IMR-90 (cell line): Measurements from ENCODE around the gene KCNQ1. TPM values are rescaled to one million over a fixed set of nuclear protein-coding genes. Genes with fewer than 3 reads are reported as not detected.

Experiments used
- ATAC-seq: fragments of 200-7000 bp; cut with Tn5 transposase; 2 replicates; pipeline ENCODE4 v1.9.1; 2020; ENCODE audit warnings: low read depth, mild to moderate bottlenecking, moderate library complexity
- BruUV-seq: library from RNA; stranded (reverse); fragments of 400-500 nt; replicated peaks from 2 replicates; lab custom pipeline; 2021; lab: Mats Ljungman, UMichigan
- CTCF ChIA-PET: fragments of 300-600 bp; formaldehyde crosslinking; extraction: SDS; loops from one replicate; lab custom pipeline; 2021; ENCODE audit warnings: antibody characterized with exemption; lab: Yijun Ruan, JAX
- POLR2A ChIA-PET: fragments of 300-600 bp; sonication (Branson Sonifier 250); formaldehyde crosslinking; loops from one replicate; lab custom pipeline; 2022; ENCODE audit warnings: antibody characterized with exemption; ENCODE audit not compliant: unreplicated experiment; lab: Charles Lee
- DNase-seq: peaks from one replicate; pipeline ENCODE4 v3.0.0; 2013
- H2AFZ ChIP-seq: replicated peaks from 2 replicates; pipeline ENCODE3; 2013; ENCODE audit warnings: low read length, mild to moderate bottlenecking; ENCODE audit not compliant: poor library complexity
- H2AK5ac ChIP-seq: 2 replicates; pipeline ENCODE4 v1.6.1; 2013; ENCODE audit warnings: low read depth, low read length, inconsistent platforms
- H2AK9ac ChIP-seq: replicated peaks from 2 replicates; pipeline ENCODE3; 2013; ENCODE audit warnings: mild to moderate bottlenecking, low read depth, low read length, moderate library complexity; ENCODE audit not compliant: poor library complexity
- H2BK120ac ChIP-seq: 2 replicates; pipeline ENCODE4 v1.6.1; 2013; ENCODE audit warnings: low read depth, low read length, inconsistent platforms
- H2BK15ac ChIP-seq: 3 replicates; pipeline ENCODE4 v1.6.1; 2013; ENCODE audit warnings: low read depth, low read length, inconsistent platforms
- H2BK20ac ChIP-seq: 2 replicates; pipeline ENCODE4 v1.6.1; 2013; ENCODE audit warnings: low read depth, mild to moderate bottlenecking, inconsistent platforms, low read length, moderate library complexity
- H2BK5ac ChIP-seq: 2 replicates; pipeline ENCODE4 v1.6.1; 2013; ENCODE audit warnings: mild to moderate bottlenecking, low read depth, low read length, inconsistent platforms; ENCODE audit not compliant: poor library complexity, severe bottlenecking
- H3K14ac ChIP-seq: replicated peaks from 2 replicates; pipeline ENCODE4 v1.6.1; 2013; ENCODE audit warnings: low read depth, low read length, inconsistent platforms
- H3K18ac ChIP-seq: 2 replicates; pipeline ENCODE4 v1.6.1; 2013; ENCODE audit warnings: low read depth, low read length, control low read depth
- H3K23ac ChIP-seq: 2 replicates; pipeline ENCODE4 v1.6.1; 2013; ENCODE audit warnings: low read depth, low read length, inconsistent platforms
- H3K27ac ChIP-seq: 2 replicates; pipeline ENCODE4 v1.5.1; 2013; ENCODE audit warnings: mild to moderate bottlenecking, control low read depth, low read length; ENCODE audit not compliant: insufficient read depth
- H3K27me3 ChIP-seq: 2 replicates; pipeline ENCODE4 v1.6.1; 2013; ENCODE audit warnings: low read length; ENCODE audit not compliant: control insufficient read depth, insufficient read depth
- H3K36me3 ChIP-seq: 2 replicates; pipeline ENCODE4 v1.6.1; 2013; ENCODE audit warnings: low read length, mixed read lengths; ENCODE audit not compliant: control insufficient read depth, insufficient read depth
- H3K4ac ChIP-seq: 2 replicates; pipeline ENCODE4 v1.6.1; 2013; ENCODE audit warnings: low read depth, low read length, inconsistent platforms
- H3K4me1 ChIP-seq: 2 replicates; pipeline ENCODE4 v1.6.1; 2013; ENCODE audit warnings: low read length, mixed read lengths; ENCODE audit not compliant: control insufficient read depth, insufficient read depth
- H3K4me2 ChIP-seq: 2 replicates; pipeline ENCODE4 v1.6.1; 2013; ENCODE audit warnings: low read depth, mild to moderate bottlenecking, control low read depth, low read length, moderate library complexity
- H3K4me3 ChIP-seq: 2 replicates; pipeline ENCODE4 v1.5.1; 2013; ENCODE audit warnings: low read depth, mild to moderate bottlenecking, control low read depth, low read length, moderate library complexity; ENCODE audit not compliant: insufficient read depth
- H3K56ac ChIP-seq: 2 replicates; pipeline ENCODE4 v1.6.1; 2013; ENCODE audit warnings: low read length, inconsistent platforms; ENCODE audit not compliant: insufficient read depth; ENCODE audit errors: extremely low read depth
- H3K79me1 ChIP-seq, 2 experiments: 2 replicates each; pipeline ENCODE4 v1.6.1; 2013; ENCODE audit warnings: low read length in 2 of 2, inconsistent platforms in 1 of 2, low read depth in 1 of 2
- H3K9ac ChIP-seq: 2 replicates; pipeline ENCODE4 v1.6.1; 2013; ENCODE audit warnings: low read depth, low read length, control low read depth
- H3K9me1 ChIP-seq: 2 replicates; pipeline ENCODE4 v1.6.1; 2013; ENCODE audit warnings: low read length, inconsistent platforms; ENCODE audit not compliant: insufficient read depth
- H3K9me3 ChIP-seq: 2 replicates; pipeline ENCODE4 v1.6.1; 2013; ENCODE audit warnings: low read length; ENCODE audit not compliant: control insufficient read depth, insufficient read depth
- H4K20me1 ChIP-seq: 2 replicates; pipeline ENCODE4 v1.6.1; 2013; ENCODE audit warnings: low read length, inconsistent platforms; ENCODE audit not compliant: insufficient read depth
- H4K5ac ChIP-seq: 2 replicates; pipeline ENCODE4 v1.6.1; 2013; ENCODE audit warnings: mild to moderate bottlenecking, low read depth, low read length, control low read depth
- H4K8ac ChIP-seq, 2 experiments: 2 replicates each; pipeline ENCODE4 v1.6.1; 2013; ENCODE audit warnings: low read depth in 2 of 2, low read length in 2 of 2, control low read depth in 1 of 2, inconsistent platforms in 1 of 2
- H4K91ac ChIP-seq: 2 replicates; pipeline ENCODE4 v1.6.1; 2013; ENCODE audit warnings: low read depth, low read length, inconsistent platforms; ENCODE audit not compliant: insufficient read depth
- CTCF ChIP-seq: conservative IDR thresholded peaks from 2 replicates; pipeline ENCODE4 v1.5.1; 2012; ENCODE audit warnings: mild to moderate bottlenecking, low read depth, low read length, improper control_type of control experiment
- ELK1 ChIP-seq: fragments of 150-350 bp; IDR thresholded peaks from 2 replicates; pipeline ENCODE4 v1.6.1; 2016; ENCODE audit warnings: low read depth, mild to moderate bottlenecking, low read length, moderate library complexity, borderline replicate concordance
- MAFK ChIP-seq: IDR thresholded peaks from 2 replicates; pipeline ENCODE4 v1.6.1; 2012; ENCODE audit warnings: low read depth, low read length, improper control_type of control experiment
- MXI1 ChIP-seq: IDR thresholded peaks from 2 replicates; pipeline ENCODE4 v1.6.1; 2012; ENCODE audit warnings: low read depth, mild to moderate bottlenecking, low read length, moderate library complexity, borderline replicate concordance
- NFE2L2 ChIP-seq: fragments of 150-350 bp; IDR thresholded peaks from 2 replicates; pipeline ENCODE4 v1.6.1; 2016; ENCODE audit warnings: low read depth, mild to moderate bottlenecking, low read length
- RFX5 ChIP-seq: IDR thresholded peaks from 2 replicates; pipeline ENCODE4 v1.8.0; 2012; ENCODE audit warnings: low read depth, mild to moderate bottlenecking, low read length, moderate library complexity
- WGBS, 2 experiments: methylation state at CpG; one replicate each; pipeline versions ENCODE4 v1.1.5 to v1.1.7; 2013; ENCODE audit warnings: missing lambda C conversion rate in 2 of 2; ENCODE audit not compliant: insufficient read length in 1 of 2; ENCODE audit errors: extremely low coverage in 2 of 2; 5-methylcytosine and 5-hydroxymethylcytosine counted together
- dilution Hi-C: fragments of 300-500 bp; cut with HindIII; formaldehyde crosslinking; loops from one replicate; pipeline ENCODE4 v1.14.3; 2018; ENCODE audit warnings: low sequenced_read_pairs; ENCODE audit not compliant: unreplicated experiment
- in situ Hi-C: fragments of 300-500 bp; cut with MboI; formaldehyde crosslinking; loops from 3 replicates; pipeline ENCODE4 v1.14.3; 2019; ENCODE audit warnings: low sequenced_read_pairs, inconsistent platforms, mixed read lengths
- intact Hi-C: fragments of 100-400 bp; cut with micrococcal nuclease; formaldehyde crosslinking; loops from 2 replicates; pipeline ENCODE4 v1.10.0; 2022
- polyA plus RNA-seq, 3 experiments: library from polyadenylated mRNA; depleted of rRNA; stranded (reverse); fragments of >200 nt; gene quantifications; 2 replicates each; pipeline ENCODE4 v1.2.3, GENCODE V29; 2012; ENCODE audit warnings: low replicate concordance in 1 of 3
- total RNA-seq: library from RNA; depleted of rRNA; stranded (reverse); fragments of >200 nt; gene quantifications from 2 replicates; pipeline ENCODE4 v1.2.3, GENCODE V29; 2012

KCNQ1 gene
- total and polyA plus RNA-seq, 2 of the 4 experiments (the other 2 are of a cell fraction): 0.07 TPM; not detected in 1

- no peak for DNase-seq
- no peak overlapping the region for H2BK5ac ChIP-seq
- no peak overlapping the region for H4K8ac ChIP-seq
- peak overlapping the region; percentile 60 for H2AK9ac ChIP-seq
- ChIA-PET CTCF (interaction anchor here (0.5 to 5.1 kb wide), 7 partner anchors 18 to 365 kb away, joined by 3 to 116 read pairs (median 4); partner anchors contain the start of gene CDKN1C), POLR2A (no interaction called here)
- dilution Hi-C loops: no loop called here
- H2BK15ac ChIP-seq: no peak overlapping the region
- no peak overlapping the region for H4K5ac ChIP-seq
- no TSS peak for BruUV-seq
- no peak for ATAC-seq
- no peak overlapping the region for H2BK20ac ChIP-seq
- no peaks in the 10 kb centered on the region for H3K79me1 ChIP-seq
- no peaks in the 10 kb centered on the region for H3K9me3 ChIP-seq
- in situ Hi-C loops: loop anchor here (5.0 kb wide), 2 partner anchors 103 to 357 kb away; partner anchors contain the start of gene CDKN1C
- H3K4me1 ChIP-seq: peaks cover 14% of the 10 kb centered on the region
- peak overlapping the region; percentile 48 for H2AFZ ChIP-seq
- peaks cover 3% of the 10 kb centered on the region for H3K9me1 ChIP-seq
- intact Hi-C loops: loop anchor here (2.0 to 5.0 kb wide), 2 partner anchors 225 to 462 kb away; partner anchors contain the start of gene NAP1L4
- no peak overlapping the region for H2AK5ac ChIP-seq
- no peak overlapping the region for H4K91ac ChIP-seq
- no peak overlapping the region for H3K9ac ChIP-seq
- no peak overlapping the region for H3K23ac ChIP-seq
- H3K18ac ChIP-seq: no peak overlapping the region
- H3K56ac ChIP-seq: no peak overlapping the region
- TF ChIP-seq MXI1 (no peak), ELK1 (no peak), NFE2L2 (no peak), CTCF (no peak), MAFK (no peak), RFX5 (no peak)
- H3K36me3 ChIP-seq: no peaks in the 10 kb centered on the region
- 69% methylated on average over 7 of the region's 17 CpGs; no CpG with 5 or more reads in 1 of the 2 experiments for WGBS, 2 experiments
- no peak overlapping the region for H3K14ac ChIP-seq
- peaks cover 25% of the 10 kb centered on the region for H3K27me3 ChIP-seq
- no peak overlapping the region for H2BK120ac ChIP-seq
- H3K27ac ChIP-seq: no peak overlapping the region
- H3K4me2 ChIP-seq: no peak overlapping the region
- H3K4me3 ChIP-seq: no peak overlapping the region
- H3K4ac ChIP-seq: no peak overlapping the region
- H4K20me1 ChIP-seq: no peaks in the 10 kb centered on the region
Measured at GRCh38 chr11:2530131-2530854, 85.5 kb downstream of the KCNQ1 start.
